DOHH2 (cell line): ENCODE measurements around the gene FKBP5.
A peak's percentile ranks its signal among the peaks of the same experiment; 100 is the strongest.

Experiments used
- CTCF ChIP-seq: fragments of 200-600 bp; sonication (generic); IDR thresholded peaks from one replicate; pipeline ENCODE4 v1.5.1; 2014; ENCODE audit warnings: antibody characterized with exemption, mild to moderate bottlenecking, low read depth, low read length; ENCODE audit not compliant: poor library complexity, severe bottlenecking
- EZH2phosphoT487 ChIP-seq: fragments of 200-600 bp; sonication (generic); IDR thresholded peaks from 2 replicates; pipeline ENCODE4 v1.6.1; 2017; ENCODE audit warnings: borderline replicate concordance, mild to moderate bottlenecking, antibody characterized with exemption, low read length, moderate library complexity, mixed read lengths

GRCh38 chr6:35569011-35569461, 119.7 kb downstream of the FKBP5 start:
- TF ChIP-seq EZH2phosphoT487 (no peak), CTCF (peak; percentile 62)
